WTC11 (cell line): ENCODE data around the gene PCBP3. TPM values are rescaled to one million over a fixed set of nuclear protein-coding genes. Genes with fewer than 3 reads are reported as not detected.

Source experiments
- ATAC-seq: fragments of 200-7000 bp; cut with Tn5 transposase; 2 replicates; pipeline ENCODE4 v1.10.0; 2021; ENCODE audit warnings: mild to moderate bottlenecking, moderate library complexity
- CTCF ChIA-PET: fragments of 300-600 bp; sonication (Branson Sonifier 250); formaldehyde crosslinking; loops from one replicate; lab custom pipeline; 2021; ENCODE audit warnings: antibody characterized with exemption; lab: Charles Lee
- POLR2A ChIA-PET: fragments of 350-600 bp; sonication (Branson Sonifier 250); formaldehyde crosslinking; loops from one replicate; lab custom pipeline; 2021; ENCODE audit warnings: antibody characterized with exemption; lab: Charles Lee
- DNase-seq: peaks from one replicate; pipeline ENCODE4 v3.0.0; 2021; ENCODE audit warnings: low spot score
- H3K27ac Mint-ChIP-seq: 2 replicates; pipeline ENCODE4 v1.8.0; 2021; ENCODE audit warnings: mixed read lengths
- H3K27me3 Mint-ChIP-seq: 2 replicates; pipeline ENCODE4 v1.8.0; 2021; ENCODE audit warnings: low read depth, mild to moderate bottlenecking, moderate library complexity, mixed read lengths
- H3K36me3 Mint-ChIP-seq: 2 replicates; pipeline ENCODE4 v1.8.0; 2021; ENCODE audit warnings: mixed read lengths
- H3K4me1 Mint-ChIP-seq: 2 replicates; pipeline ENCODE4 v1.8.0; 2022; ENCODE audit warnings: mixed read lengths
- H3K4me3 Mint-ChIP-seq: 2 replicates; pipeline ENCODE4 v1.8.0; 2021; ENCODE audit warnings: mild to moderate bottlenecking, moderate library complexity, mixed read lengths
- H3K9me3 Mint-ChIP-seq: 2 replicates; pipeline ENCODE4 v1.8.0; 2021; ENCODE audit warnings: mixed read lengths
- ATF1 ChIP-seq: sonication (generic); formaldehyde crosslinking; IDR thresholded peaks from 2 replicates; pipeline ENCODE4 v1.8.1; 2023; ENCODE audit warnings: mild to moderate bottlenecking, moderate library complexity, missing genetic modification reagents
- CBFB ChIP-seq: sonication (generic); formaldehyde crosslinking; IDR thresholded peaks from 2 replicates; pipeline ENCODE4 v1.8.1; 2022; ENCODE audit warnings: mild to moderate bottlenecking, low read depth, missing genetic modification reagents
- EMX1 ChIP-seq: fragments of 250-450 bp; sonication (Bioruptor Pico); IDR thresholded peaks from 2 replicates; pipeline ENCODE4 v1.8.0; 2021; ENCODE audit warnings: mild to moderate bottlenecking
- ETV6 ChIP-seq: sonication (generic); formaldehyde crosslinking; IDR thresholded peaks from 2 replicates; pipeline ENCODE4 v1.8.1; 2022; ENCODE audit warnings: mild to moderate bottlenecking, missing genetic modification reagents
- FOXP4 ChIP-seq: sonication (generic); formaldehyde crosslinking; IDR thresholded peaks from 2 replicates; pipeline ENCODE4 v1.8.0; 2022; ENCODE audit warnings: mild to moderate bottlenecking, missing genetic modification reagents
- NFATC4 ChIP-seq: fragments of 250-450 bp; sonication (Bioruptor Pico); IDR thresholded peaks from 2 replicates; pipeline ENCODE4 v1.9.0; 2021; ENCODE audit warnings: mild to moderate bottlenecking
- NFYB ChIP-seq: sonication (generic); formaldehyde crosslinking; conservative IDR thresholded peaks from 2 replicates; pipeline ENCODE4 v1.8.0; 2022; ENCODE audit warnings: low read depth, missing genetic modification reagents
- NR2C2 ChIP-seq: sonication (generic); formaldehyde crosslinking; IDR thresholded peaks from 2 replicates; pipeline ENCODE4 v1.8.0; 2022; ENCODE audit warnings: mild to moderate bottlenecking, missing genetic modification reagents
- RELA ChIP-seq: sonication (generic); formaldehyde crosslinking; IDR thresholded peaks from 2 replicates; pipeline ENCODE4 v1.8.1; 2022; ENCODE audit warnings: missing genetic modification reagents, mild to moderate bottlenecking, borderline replicate concordance
- SOX15 ChIP-seq: fragments of 250-450 bp; sonication (Bioruptor Pico); IDR thresholded peaks from 2 replicates; pipeline ENCODE4 v1.9.0; 2021; ENCODE audit warnings: mild to moderate bottlenecking
- TCF7 ChIP-seq: sonication (generic); formaldehyde crosslinking; IDR thresholded peaks from 2 replicates; pipeline ENCODE4 v1.8.0; 2022; ENCODE audit warnings: mild to moderate bottlenecking, low read depth, missing genetic modification reagents, moderate library complexity
- TEAD4 ChIP-seq: sonication (generic); formaldehyde crosslinking; IDR thresholded peaks from 2 replicates; pipeline ENCODE4 v1.8.0; 2022; ENCODE audit warnings: mild to moderate bottlenecking, missing genetic modification reagents
- ZNF219 ChIP-seq: sonication (generic); formaldehyde crosslinking; IDR thresholded peaks from 2 replicates; pipeline ENCODE4 v1.8.0; 2023; ENCODE audit warnings: missing genetic modification reagents, mild to moderate bottlenecking, borderline replicate concordance
- total RNA-seq: library from RNA; stranded (reverse); gene quantifications from 3 replicates; pipeline ENCODE4 v1.2.3, GENCODE V29; 2021
- TF ChIP-seq, protein P1 (sequence below): sonication (generic); formaldehyde crosslinking; IDR thresholded peaks from 2 replicates; pipeline ENCODE4 v1.8.1; 2022; ENCODE audit warnings: low read depth, missing genetic modification reagents, borderline replicate concordance
- TF ChIP-seq, protein P2 (sequence below): sonication (generic); formaldehyde crosslinking; IDR thresholded peaks from 2 replicates; pipeline ENCODE4 v1.8.1; 2023; ENCODE audit warnings: mild to moderate bottlenecking, missing genetic modification reagents, moderate library complexity
- TF ChIP-seq, protein P3 (sequence below): sonication (generic); formaldehyde crosslinking; IDR thresholded peaks from 2 replicates; pipeline ENCODE4 v1.8.0; 2022; ENCODE audit warnings: mild to moderate bottlenecking, missing genetic modification reagents
- TF ChIP-seq, protein P4 (sequence below): fragments of 200-600 bp; IDR thresholded peaks from 2 replicates; pipeline ENCODE4 v1.8.0; 2022; ENCODE audit warnings: antibody characterized with exemption

The PCBP3 gene
- total RNA-seq, 1 experiment from 2014 or later: 8.5 TPM

- TF ChIP-seq ETV6 (no peak), EMX1 (no peak), ATF1 (CRISPR knock-in tag) (no peak)
Measured at GRCh38 chr21:45900034-45900868, 256.7 kb downstream of the PCBP3 start (continued).

GRCh38 chr21:45901061-45901690 lies 257.7 kb downstream of the PCBP3 start:
- no peaks in the 10 kb centered on the region for H3K9me3 Mint-ChIP-seq
- ATAC-seq (no peak), DNase-seq (no peak)
- no peaks in the 10 kb centered on the region for H3K4me1 Mint-ChIP-seq
- H3K27me3 Mint-ChIP-seq: no peaks in the 10 kb centered on the region; the same call in 1 of the 2 replicates
- TF ChIP-seq NFYB (CRISPR knock-in tag): no peak
- TF ChIP-seq, protein P1, sequence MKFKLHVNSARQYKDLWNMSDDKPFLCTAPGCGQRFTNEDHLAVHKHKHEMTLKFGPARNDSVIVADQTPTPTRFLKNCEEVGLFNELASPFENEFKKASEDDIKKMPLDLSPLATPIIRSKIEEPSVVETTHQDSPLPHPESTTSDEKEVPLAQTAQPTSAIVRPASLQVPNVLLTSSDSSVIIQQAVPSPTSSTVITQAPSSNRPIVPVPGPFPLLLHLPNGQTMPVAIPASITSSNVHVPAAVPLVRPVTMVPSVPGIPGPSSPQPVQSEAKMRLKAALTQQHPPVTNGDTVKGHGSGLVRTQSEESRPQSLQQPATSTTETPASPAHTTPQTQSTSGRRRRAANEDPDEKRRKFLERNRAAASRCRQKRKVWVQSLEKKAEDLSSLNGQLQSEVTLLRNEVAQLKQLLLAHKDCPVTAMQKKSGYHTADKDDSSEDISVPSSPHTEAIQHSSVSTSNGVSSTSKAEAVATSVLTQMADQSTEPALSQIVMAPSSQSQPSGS (CRISPR knock-in tag): no peak
- H3K4me3 Mint-ChIP-seq: no peak overlapping the region
- no peak overlapping the region for H3K27ac Mint-ChIP-seq
- CTCF ChIA-PET: no interaction called here
- POLR2A ChIA-PET: no interaction called here
- H3K36me3 Mint-ChIP-seq: no peaks in the 10 kb centered on the region

DNA sequence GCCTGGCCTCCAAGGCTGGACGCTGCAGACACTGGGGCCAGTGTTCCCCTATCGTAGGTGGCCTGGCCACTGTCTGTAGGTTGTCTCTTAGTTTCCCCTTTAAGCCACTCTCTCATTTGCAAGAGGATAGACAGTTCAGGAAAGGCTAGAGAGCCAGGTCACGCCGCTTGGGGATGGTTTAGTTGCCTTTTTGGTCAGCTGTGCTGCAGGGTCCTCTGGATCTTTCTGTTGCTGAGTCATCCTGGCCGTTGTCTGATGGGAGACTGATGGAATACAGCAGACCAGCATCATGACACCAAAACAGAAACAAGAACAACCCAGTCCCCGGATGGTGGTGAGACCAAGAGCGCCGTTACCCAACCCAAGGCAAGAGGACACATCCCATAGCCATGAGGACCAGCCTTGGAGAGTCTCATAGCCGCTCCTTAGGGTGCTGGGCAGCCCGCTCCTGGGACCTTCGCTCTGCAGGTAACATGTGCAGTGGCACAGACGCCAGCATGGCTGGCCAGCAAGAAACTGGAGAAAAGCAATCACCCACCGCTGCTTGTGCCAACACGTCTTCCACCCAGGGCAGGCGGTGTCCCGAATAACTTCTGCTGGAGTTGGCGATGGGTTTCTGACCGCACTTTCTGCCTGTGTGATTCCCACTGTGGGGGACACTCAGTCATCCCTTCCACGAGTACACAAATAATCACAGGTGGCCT lies 258.9 kb downstream of the PCBP3 start:
- POLR2A ChIA-PET: no interaction called here
- no peaks in the 10 kb centered on the region for H3K27me3 Mint-ChIP-seq
- H3K4me3 Mint-ChIP-seq: no peak overlapping the region
- no peak for ATAC-seq
- CTCF ChIA-PET: no interaction called here
- DNase-seq: no peak
- no peaks in the 10 kb centered on the region for H3K9me3 Mint-ChIP-seq
- H3K36me3 Mint-ChIP-seq: no peaks in the 10 kb centered on the region
- H3K4me1 Mint-ChIP-seq: no peaks in the 10 kb centered on the region
- H3K27ac Mint-ChIP-seq: no peak overlapping the region
- TF ChIP-seq SOX15 (CRISPR knock-in tag): no peak
- no peak for TF ChIP-seq NR2C2 (CRISPR knock-in tag)
- no peak for TF ChIP-seq TEAD4 (CRISPR knock-in tag)
- TF ChIP-seq RELA (CRISPR knock-in tag): no peak
- TF ChIP-seq, protein P2, sequence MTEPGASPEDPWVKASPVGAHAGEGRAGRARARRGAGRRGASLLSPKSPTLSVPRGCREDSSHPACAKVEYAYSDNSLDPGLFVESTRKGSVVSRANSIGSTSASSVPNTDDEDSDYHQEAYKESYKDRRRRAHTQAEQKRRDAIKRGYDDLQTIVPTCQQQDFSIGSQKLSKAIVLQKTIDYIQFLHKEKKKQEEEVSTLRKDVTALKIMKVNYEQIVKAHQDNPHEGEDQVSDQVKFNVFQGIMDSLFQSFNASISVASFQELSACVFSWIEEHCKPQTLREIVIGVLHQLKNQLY: no peak
- TF ChIP-seq TCF7 (CRISPR knock-in tag): no peak
- no peak for TF ChIP-seq NFATC4
- TF ChIP-seq CBFB (CRISPR knock-in tag): no peak
- no peak for TF ChIP-seq ZNF219 (CRISPR knock-in tag)
- TF ChIP-seq, protein P3, sequence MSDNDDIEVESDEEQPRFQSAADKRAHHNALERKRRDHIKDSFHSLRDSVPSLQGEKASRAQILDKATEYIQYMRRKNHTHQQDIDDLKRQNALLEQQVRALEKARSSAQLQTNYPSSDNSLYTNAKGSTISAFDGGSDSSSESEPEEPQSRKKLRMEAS (CRISPR knock-in tag): no peak
- no peak for TF ChIP-seq FOXP4 (CRISPR knock-in tag)
- TF ChIP-seq, protein P4, sequence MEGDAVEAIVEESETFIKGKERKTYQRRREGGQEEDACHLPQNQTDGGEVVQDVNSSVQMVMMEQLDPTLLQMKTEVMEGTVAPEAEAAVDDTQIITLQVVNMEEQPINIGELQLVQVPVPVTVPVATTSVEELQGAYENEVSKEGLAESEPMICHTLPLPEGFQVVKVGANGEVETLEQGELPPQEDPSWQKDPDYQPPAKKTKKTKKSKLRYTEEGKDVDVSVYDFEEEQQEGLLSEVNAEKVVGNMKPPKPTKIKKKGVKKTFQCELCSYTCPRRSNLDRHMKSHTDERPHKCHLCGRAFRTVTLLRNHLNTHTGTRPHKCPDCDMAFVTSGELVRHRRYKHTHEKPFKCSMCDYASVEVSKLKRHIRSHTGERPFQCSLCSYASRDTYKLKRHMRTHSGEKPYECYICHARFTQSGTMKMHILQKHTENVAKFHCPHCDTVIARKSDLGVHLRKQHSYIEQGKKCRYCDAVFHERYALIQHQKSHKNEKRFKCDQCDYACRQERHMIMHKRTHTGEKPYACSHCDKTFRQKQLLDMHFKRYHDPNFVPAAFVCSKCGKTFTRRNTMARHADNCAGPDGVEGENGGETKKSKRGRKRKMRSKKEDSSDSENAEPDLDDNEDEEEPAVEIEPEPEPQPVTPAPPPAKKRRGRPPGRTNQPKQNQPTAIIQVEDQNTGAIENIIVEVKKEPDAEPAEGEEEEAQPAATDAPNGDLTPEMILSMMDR: no peak
